HG03103 (cell line): ENCODE results near the gene AFF3.

Experiments used
- ATAC-seq: cut with Tn5 transposase; IDR thresholded peaks from one replicate; pipeline ENCODE4 v1.9.1; 2021; ENCODE audit warnings: low read depth; ENCODE audit not compliant: unreplicated experiment

AFF3 gene

DNA sequence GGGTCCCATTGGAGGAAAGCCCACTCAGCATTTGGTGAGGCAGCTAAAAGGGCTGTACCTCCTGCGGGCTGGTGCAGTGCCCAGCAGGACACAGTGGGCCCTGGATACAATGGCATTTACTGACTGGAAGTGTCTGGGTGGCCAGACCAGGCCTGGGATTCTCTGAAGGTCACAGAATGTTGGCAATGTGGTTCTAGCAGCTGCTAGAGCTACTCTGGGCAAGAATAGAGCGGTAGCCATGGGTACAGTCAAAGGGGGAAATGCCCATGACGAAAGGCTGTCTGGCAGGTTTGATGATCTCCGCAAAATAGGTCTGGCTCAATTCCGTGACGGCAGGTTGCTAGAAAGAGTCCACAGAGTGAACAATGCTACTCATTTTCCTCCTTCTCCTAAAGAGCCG, 241.8 kb downstream of the AFF3 start:
- no peak for ATAC-seq

DNA sequence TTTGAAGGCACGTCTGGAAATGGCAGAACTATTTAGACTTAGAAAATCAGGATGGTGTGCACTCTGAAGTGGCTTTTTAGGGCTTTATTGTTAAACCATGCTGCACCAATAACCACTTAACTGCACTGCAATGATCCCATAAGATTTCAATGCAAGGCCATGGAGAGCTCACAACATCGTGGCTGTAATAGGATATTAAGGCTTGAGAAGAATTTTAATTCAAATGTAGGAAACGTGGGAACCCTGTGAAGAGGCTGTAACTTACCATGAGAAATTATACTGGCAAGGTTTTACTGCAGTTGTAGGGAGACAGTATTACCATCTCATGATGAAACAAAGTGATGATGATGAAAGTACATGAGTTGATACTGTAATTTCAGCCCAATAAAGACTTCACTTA, 242.5 kb downstream of the AFF3 start:
- no peak for ATAC-seq

DNA sequence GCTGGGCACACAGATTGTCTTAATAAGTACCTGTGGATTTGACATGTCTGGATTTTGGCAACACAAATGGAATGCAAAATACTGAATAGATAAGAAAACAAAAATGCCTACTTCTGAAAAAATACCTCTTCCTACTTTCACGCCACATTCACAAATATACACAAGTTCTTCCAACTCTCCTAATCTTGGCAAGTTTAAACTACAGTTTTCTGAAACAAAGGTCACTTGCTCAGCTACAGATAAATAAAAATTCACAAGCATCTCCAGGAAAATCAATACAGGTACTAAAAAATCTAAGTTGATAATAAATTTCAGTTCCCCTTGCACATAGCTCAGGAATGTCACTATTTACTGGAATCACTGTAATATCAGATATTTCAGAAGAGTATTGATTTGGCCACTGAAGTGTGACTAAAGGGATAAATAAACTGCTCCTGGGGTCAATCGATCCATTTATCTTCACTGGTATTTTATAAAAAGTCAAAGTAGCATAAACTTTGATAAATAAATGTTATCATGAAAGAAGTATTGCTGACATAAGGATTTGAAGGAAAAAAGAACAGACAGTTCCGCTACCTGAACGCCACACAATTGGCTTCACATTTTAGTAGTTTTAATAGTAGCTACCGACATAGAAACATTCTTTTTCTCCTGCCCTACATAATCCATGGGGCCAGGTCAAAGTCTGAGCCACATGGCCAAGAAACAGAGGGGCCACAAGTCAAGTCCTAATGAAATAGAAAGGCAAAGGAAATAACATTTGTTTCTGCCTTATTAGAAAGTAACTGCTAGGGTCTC, 243.1 kb downstream of the AFF3 start:
- ATAC-seq = no peak

DNA sequence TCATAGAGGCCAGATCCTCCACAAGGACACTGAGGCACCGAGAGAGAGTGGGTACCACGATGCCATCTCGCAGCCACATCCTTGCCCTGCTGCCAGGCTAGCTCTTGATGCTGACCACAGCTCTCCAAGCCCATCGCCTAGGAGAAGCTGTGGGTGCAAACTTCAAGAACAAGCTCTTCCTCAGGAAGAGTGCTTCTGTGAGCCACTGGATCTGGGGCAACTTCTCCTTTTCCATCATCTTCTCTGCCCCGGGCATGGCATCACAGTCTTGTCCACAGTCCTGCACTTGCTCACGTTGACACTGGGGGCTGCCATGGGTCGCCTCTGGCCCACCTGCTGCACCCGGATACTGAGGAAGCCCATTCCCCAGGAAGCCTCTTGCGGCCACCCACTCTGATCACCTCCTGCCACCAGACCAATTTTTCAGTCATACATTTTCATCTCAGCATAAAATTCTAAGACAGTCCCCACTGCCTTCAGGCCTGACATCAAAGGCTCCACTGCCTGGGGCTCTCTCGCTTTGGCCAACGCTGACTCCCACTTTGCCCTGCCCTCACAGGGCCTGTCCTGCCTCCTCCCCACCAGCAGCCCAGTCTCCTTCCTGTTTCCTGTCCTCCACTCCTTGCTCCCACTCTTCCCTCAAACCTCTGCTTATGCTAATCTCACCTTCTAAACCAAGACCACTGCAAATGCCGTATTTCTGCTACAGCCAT, 243.9 kb downstream of the AFF3 start:
- no peak for ATAC-seq

DNA sequence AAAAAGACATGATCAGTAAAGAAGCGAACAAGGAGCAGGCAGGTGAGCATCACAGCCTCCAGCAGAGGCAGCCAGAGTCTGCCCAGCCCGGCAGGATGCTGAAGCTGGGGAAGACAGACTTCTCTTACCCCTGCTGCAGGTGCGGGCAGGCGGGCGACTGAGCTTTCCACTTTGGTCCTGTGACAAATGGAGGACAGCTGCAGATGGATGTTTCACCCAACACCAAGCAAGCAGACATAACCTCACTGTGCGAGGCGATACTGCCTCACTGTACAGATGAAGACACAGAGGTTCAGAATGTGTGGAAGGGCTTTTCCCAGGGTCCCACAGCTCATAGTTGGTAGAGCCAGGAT, 251.0 kb downstream of the AFF3 start:
- ATAC-seq = no peak

DNA sequence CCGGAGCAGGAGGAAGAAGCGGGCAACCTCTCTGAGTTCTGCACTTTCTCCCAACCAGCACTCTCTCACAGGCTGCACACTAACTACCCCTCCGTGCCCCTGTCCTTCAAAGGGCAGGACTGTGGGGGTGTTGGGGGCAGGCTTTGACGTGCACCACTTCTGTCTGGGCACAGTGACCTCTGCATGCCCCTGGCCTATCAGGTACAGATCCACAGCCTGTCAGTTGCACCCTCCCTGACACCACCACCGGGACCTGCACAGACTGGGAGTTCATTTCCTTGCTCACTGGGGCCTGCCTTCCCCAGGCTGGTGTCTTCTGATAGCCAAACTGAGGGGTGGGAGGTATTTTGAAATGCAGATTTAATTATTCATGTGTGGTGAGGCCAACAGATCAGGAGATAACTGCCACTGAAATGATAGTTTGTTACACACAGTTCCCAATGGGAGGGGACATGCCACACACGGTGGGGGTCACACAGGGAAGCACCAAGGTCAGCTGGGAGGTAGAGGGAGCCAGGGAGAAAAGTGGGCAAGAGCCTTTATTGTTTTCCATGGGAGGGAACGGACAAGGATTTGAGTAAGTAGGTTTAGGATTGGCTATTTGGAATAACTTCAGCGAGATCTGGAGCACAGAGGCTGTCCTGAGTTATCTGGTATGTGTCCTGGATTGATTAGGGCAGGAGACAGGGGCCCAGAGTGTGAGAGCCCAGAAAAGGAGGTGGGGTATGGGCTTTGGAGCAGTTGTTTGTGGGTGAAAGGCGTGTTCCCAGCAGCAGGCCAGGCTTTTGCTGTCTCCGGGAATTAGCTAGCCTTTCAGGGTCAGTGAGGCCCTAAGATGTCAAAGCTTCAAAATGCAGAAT, 251.6 kb downstream of the AFF3 start:
- no peak for ATAC-seq

DNA sequence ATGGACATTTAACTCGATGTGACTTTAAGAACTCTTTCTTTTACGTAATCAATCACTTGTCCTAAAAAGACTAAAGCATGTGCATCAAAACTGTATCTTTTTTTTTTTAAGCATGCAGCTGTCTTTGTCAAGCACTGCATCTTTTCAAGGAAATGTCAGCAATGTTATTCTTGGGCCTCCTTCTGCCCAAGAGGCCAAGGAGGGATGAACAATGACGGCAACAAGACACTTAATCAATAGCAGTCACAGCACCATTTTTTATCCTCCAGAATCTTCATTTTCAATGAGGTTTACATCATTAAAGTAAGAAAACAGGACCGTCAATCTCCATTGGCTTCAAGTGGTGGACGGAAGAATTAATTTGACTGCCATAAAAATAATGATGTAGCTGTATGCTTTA, 253.8 kb downstream of the AFF3 start:
- ATAC-seq = no peak

DNA sequence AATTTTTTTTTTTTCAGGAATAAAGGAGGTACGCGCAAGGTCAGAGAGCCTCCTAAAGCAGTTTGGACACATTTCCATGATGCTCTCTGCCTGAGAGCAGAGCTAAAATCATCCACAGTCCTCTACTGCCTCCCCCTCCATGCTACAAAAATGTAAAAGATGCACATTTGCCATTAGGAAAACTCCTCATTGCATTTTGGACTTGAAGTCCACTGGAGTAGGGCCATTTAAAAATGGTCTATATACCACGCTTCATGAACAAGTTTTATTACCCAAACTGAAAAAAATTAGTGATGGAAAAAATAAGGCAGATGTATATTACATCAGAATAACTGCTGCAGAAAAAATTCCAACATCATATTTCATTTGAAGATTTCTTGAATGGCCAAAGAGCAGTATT, 256.0 kb downstream of the AFF3 start:
- ATAC-seq = no peak

DNA sequence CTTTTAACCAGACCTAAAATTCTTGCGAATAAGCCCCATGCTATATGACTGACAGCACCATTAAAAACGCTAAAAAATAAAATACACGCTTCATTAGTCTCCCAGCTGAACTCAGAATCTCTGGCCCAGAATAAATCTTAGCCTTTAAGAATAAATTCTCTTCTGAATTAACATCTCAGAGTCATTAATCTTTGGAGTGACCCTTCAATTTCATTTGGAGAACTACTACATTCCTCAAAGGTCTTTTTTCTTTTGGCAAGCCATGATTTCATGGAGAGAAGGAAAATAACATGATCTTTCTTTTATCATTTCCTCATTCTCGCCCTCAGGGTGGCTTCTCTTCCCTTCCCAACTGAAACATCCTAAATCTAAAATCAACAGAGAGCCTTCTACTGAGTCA, 259.0 kb downstream of the AFF3 start:
- ATAC-seq = no peak

DNA sequence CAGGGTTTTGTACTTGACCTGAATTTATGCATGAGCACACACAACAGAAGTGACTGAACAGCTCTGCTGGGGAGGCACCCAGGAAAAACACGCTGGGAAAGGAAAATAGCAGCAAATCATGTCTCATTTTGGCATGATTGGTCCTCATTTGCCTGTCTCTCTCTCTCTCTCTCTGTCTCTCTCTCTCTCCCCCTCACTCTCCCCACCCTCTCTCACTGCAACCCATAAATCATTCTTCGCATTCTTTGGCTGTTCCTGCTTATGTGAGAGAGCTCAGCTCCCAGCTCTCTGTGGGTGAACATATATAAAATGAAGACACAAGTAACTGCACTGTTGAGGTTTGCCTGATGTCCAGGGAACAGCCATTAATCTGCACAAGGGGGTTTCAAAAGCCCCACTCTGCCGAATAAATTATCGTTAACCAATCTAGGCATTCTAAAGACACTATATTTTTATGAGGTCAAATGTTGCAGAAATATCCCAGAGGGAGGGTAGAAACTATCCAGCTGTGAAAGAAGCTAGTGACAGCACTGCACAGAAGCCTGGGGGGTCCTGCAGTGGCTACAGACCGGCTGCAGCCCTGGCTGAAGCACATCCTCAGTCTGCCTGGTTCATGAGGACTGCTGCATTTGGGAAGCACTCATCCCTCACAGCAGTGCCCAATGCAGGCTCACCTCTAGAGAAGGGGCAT, 260.3 kb downstream of the AFF3 start:
- no peak for ATAC-seq

DNA sequence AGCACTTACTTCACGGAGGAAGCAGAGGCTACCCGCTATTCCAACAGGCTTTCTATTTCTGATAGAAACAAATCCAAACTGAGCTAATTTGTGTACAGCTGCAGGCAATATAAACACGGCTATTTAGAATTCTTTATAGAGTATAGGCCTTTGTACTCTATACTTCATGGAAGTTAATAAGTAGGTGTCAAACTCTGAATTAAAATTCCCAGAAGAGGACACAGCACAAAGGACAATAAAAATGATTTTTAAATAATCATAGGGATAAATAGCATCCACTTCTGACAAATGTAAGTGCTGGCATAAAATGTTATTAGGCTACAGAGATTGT, 261.5 kb downstream of the AFF3 start:
- no peak for ATAC-seq

DNA sequence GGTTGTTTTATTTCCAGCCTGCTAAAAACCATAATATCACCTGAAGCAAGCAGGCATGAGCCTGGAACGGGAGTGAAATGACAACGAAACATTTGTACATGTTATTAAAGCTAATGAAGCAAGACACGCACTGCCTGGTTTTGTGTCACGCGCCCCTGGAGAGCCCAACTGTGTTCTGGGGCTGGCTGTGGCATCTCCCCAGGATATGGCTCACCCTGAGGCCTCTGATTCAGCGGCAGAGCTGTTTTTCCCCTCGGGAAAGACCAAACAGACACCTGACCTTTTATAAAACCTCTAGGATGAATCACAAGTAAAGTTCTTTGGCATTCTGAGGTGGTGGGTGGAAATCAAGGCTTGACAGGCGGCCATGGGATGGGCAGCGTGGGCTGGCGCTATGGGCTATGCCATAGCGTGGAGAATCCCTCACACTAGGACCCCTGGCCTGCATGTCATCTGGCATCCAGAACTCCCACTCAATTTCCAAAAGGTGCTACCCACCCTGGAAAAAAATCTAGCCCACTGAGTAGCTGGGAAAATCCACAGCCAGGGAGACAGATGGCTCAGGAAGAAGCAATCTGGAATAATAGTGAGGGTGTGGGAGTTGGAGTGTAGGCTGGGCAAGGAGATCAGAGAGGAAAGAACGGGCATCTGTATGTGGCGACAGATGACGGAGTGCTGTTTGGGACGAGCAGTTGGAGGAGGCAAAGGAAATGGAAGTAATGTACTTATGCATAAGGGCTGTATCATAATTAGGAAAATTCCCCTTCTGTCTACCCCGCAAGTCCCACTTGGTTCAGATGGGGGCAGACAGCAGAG, 262.0 kb downstream of the AFF3 start:
- ATAC-seq = no peak

DNA sequence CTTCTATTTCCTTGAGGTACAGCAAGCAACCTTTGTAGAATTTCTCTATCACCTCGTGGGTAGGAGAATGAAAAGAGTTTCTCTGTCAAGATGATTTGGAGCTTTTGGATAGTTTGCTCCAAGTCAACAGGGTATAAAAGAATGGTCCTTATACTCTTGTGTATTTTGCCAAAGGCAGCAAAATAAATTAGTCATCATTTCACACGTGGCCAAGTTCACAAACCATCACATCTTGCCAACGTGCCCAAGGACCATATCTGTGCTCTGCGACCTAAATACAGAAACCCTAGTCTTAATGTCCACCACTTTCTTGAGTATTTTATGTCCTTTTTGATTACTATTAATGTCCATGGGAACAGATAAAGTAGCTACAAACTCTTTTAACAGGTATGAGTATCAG, 262.9 kb downstream of the AFF3 start:
- ATAC-seq = no peak

DNA sequence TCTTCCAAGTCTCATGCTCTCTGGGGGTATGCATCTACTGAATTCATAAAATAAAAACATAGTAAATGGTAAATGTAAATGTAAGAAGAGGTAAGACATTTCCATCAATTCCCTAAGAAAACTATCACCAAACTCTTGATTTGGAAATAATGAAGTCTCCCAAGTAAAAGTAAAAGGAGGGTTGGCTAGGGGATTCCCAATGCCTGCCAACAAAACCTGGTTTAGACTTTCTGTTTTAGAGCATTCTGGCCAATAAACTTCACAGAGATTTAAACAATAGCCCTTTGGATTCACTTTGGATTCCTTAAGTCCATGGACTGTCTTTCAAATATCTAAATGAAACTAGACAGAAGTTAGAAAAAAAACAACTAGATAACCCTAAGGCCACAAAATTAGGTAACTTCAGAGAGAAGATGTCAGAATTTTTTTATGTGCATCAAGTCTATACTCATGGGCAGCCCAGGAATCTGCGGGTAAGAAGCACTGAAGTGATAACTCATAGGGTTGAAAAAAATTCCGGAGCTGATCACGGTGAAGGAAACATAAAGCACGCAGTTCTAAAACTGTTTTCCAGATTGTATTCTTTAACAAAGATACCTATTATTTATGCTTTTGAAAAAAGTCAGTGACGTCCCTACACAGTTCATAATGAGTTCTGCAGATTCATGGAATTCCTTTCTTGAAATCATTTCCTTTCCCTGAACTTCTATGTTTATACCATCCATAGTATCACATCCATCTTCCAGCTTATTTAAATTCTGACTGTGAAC, 263.6 kb downstream of the AFF3 start:
- ATAC-seq = no peak

DNA sequence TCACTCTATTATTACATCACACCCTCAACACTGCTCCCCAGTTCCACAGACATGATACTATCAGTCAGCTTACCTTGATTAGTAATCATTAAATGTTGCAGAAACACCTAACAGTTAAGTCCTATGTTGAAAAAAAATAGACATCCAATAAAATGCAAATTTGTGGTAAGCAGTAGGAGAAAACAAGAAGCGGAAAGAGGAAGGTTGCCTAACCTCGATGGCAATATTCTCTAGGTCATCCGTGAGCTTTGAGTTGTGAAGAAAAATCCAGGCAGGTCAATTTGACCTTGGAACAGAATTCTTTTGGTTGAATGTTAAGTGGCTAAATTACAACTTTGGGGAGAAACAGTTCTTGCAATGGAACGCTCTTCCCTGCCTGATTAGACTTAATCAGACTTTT, 264.4 kb downstream of the AFF3 start:
- no peak for ATAC-seq

DNA sequence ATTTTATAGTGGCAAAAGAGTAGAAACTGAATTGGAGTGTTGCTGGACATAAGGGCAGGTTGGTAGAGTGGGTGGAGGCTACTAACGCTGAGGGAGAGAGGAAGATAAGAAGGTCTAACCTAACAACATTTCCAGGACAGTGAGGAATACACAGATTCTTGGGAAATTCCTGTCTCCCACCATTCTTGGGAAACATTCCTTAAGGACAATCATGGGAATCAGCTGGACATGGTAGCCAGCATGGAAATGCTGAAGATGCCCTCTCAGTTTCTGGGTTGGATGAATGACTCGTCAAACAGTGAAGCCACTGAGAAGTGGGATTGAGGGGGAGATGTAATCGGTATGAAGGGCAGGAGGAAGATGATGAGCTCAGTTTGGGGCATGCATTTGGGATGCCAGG, 265.4 kb downstream of the AFF3 start:
- ATAC-seq = no peak

DNA sequence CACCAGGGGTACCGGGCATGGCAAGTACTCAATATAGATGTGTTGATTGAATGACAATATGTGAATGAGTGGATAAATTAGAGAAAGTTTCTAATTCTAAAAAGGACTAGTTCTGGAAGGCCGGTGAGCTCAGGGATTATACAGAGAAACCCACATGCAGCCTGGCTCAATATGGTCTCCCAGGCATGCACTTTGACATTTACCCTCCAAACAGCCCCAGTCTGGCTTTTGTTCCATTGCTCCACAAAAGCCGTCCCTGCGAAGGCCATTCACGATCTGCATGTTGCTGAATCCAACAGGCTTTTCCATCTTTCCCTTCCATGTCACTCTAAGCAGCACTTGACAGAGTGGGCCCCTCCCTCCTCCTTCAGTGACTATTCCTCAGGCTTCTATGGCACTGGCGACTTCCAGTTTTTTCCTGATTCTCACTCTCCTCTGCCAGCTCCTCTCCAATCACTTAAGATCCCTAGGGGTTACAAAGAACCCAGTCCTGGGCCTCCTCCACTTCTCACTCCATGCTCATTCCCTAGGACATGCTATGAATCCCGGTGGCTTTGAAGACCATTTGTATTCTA, 266.7 kb downstream of the AFF3 start:
- no peak for ATAC-seq

DNA sequence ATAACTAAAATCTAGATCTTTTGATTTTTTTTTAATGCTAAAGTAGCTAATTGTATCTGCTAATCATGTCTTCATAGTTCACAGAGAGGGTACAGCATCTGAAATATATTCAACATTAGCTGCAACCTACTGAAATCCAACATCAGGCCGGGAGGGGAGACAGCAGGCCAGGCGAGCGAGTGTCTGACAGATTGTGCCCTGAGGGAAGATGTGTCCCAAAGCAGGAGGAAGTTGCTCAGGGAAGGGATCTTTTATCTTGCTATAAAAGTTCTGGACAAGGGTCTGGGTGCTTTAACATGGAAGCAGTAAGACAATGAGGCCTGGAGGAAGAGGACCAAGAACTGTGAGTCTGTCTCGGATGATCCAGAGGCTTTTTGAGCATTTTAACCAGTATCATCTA, 274.1 kb downstream of the AFF3 start:
- no peak for ATAC-seq

DNA sequence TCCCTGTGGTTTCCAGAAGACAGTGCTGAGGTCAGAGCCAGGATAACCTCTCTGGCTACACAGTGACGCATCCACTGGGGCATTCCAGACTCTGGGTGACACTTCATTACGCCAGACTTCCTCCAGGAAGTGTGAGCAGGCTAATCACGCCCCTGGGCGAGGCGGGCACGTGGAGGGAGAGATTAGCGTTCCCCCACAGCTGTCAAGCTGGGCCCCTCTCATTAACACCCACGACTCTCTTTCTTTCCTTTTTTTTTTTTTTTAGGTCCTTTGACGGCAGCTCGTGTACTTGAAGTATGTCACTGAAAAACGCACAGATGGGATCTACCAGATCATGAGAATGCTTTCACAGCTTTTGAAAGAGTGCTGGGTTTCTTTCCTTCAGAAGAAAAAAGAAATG, 274.6 kb downstream of the AFF3 start:
- no peak for ATAC-seq
